Vagina (tissue), 2 donors: ENCODE data around the gene GNAL. TPM values are rescaled to one million over a fixed set of nuclear protein-coding genes. Genes with fewer than 3 reads are reported as not detected.

Experiments used
- DNase-seq, 2 donors: peaks; one replicate each; pipeline ENCODE4 v3.0.0-alpha.2; 2017; ENCODE audit errors: extremely low spot score in 2 of 2
- H3K27ac ChIP-seq: fragments of 200-600 bp; sonication (generic); one replicate; pipeline ENCODE4 v1.5.1; 2019
- H3K27me3 ChIP-seq: fragments of 200-600 bp; sonication (generic); one replicate; pipeline ENCODE4 v1.5.1; 2019
- H3K36me3 ChIP-seq, 2 donors: fragments of 200-600 bp; sonication (generic); one replicate each; pipeline ENCODE4 v1.5.1; 2017 to 2019
- H3K4me1 ChIP-seq: fragments of 200-600 bp; sonication (generic); one replicate; pipeline ENCODE4 v1.5.1; 2019
- H3K4me3 ChIP-seq, 2 donors: fragments of 200-600 bp; sonication (generic); 1 replicate in 1 of 2; 2 replicates in 1 of 2; pipeline ENCODE4 v1.5.1; 2016 to 2019
- H3K9me3 ChIP-seq: fragments of 200-600 bp; sonication (generic); one replicate; pipeline ENCODE4 v1.5.1; 2019
- POLR2A ChIP-seq, 2 donors: fragments of 450-650 bp; IDR thresholded peaks; one replicate each; pipeline ENCODE4 v1.6.1; 2017; ENCODE audit warnings: antibody characterized with exemption in 2 of 2, mild to moderate bottlenecking in 2 of 2, moderate library complexity in 2 of 2
- POLR2AphosphoS5 ChIP-seq, 2 donors: sonication (generic); formaldehyde crosslinking; IDR thresholded peaks; one replicate each; pipeline ENCODE4 v1.9.0; 2017; ENCODE audit warnings: antibody characterized with exemption in 2 of 2, mild to moderate bottlenecking in 2 of 2, low read depth in 1 of 2; ENCODE audit not compliant: insufficient read depth in 1 of 2
- intact Hi-C: fragments of 100-400 bp; cut with DNase I; formaldehyde crosslinking; loops from one replicate; pipeline ENCODE4 v1.15.1; 2023
- total RNA-seq: library from RNA; depleted of rRNA; stranded (reverse); fragments of >200 nt; gene quantifications from one replicate; pipeline ENCODE4 v1.2.3, GENCODE V29; 2016
- TF ChIP-seq, protein P1 (sequence below), 3 experiments: fragments of 450-650 bp in 2 of 3; fragments of 200-600 bp in 1 of 3; sonication (generic) in 1 of 3; IDR thresholded peaks; one replicate each; pipeline ENCODE4 v1.5.1; 2017 to 2019; ENCODE audit warnings: antibody characterized with exemption in 3 of 3, mild to moderate bottlenecking in 2 of 3, moderate library complexity in 2 of 3

The GNAL gene
- total RNA-seq, 1 donor from 2014 or later = 23.3 TPM

DNA sequence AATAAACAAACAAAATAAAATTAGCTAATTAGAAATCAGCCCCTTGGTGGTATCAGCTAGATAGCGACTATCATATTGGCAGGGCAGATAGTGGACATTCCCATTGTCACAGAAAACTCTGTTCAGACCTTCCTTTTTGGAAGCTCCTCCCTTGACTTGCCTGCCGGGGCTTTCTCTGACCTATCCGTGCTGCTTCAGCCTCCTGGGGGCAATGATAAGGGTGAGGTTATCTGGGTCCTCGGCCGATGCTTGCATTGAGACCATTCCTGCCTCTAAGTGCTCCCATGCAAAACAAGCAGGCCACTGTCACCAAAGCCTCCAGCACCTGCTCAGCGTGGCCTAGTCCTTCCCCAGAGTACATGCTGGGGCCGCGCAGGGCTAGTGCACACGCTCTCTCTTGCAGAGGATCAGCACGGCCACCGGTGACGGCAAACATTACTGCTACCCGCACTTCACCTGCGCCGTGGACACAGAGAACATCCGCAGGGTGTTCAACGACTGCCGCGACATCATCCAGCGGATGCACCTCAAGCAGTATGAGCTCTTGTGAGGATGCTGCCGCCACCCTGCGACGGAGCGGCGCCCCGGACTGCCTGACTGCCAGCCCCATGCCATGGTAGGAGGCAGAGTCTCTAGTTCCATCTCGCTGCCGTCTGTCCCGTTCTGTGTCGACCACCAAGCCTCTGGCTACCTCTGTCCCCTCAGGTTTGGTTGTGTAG lies 191.7 kb downstream of the GNAL start:
- no peak for TF ChIP-seq POLR2AphosphoS5 (IDR thresholded peaks at IDR 0.05; ENCODE audit: insufficient read depth in 1 of 2, low read depth in 1 of 2)
- no peak for TF ChIP-seq POLR2A (IDR thresholded peaks at IDR 0.05)
- intact Hi-C loops = no loop called here
- DNase-seq = no peak

DNA sequence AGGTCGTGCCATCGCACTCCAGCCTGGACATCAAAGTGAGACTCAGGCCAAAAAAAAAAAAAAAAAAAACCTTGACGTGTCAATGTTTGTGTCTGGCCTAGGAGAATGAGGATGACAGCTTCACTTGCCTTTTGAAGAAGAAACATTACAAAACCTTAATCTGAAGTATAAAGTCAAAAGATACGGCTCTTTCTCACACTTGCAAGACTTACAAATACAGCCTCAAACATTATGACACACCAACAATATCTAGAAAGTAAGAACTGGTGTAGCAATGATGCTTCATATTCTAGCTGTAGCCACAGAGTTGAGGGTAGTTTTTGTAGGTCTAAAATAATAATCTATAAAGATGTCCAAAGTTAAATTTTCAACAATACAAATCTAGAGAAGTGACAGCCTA lies 193.6 kb downstream of the GNAL start:
- TF ChIP-seq, protein P1, sequence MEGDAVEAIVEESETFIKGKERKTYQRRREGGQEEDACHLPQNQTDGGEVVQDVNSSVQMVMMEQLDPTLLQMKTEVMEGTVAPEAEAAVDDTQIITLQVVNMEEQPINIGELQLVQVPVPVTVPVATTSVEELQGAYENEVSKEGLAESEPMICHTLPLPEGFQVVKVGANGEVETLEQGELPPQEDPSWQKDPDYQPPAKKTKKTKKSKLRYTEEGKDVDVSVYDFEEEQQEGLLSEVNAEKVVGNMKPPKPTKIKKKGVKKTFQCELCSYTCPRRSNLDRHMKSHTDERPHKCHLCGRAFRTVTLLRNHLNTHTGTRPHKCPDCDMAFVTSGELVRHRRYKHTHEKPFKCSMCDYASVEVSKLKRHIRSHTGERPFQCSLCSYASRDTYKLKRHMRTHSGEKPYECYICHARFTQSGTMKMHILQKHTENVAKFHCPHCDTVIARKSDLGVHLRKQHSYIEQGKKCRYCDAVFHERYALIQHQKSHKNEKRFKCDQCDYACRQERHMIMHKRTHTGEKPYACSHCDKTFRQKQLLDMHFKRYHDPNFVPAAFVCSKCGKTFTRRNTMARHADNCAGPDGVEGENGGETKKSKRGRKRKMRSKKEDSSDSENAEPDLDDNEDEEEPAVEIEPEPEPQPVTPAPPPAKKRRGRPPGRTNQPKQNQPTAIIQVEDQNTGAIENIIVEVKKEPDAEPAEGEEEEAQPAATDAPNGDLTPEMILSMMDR (IDR thresholded peaks at IDR 0.05) = no peak
- no peak for TF ChIP-seq POLR2A (IDR thresholded peaks at IDR 0.05)
- TF ChIP-seq POLR2AphosphoS5 (IDR thresholded peaks at IDR 0.05; ENCODE audit: insufficient read depth in 1 of 2, low read depth in 1 of 2) = no peak

More for the DNA sequence above, 191.7 kb downstream of the GNAL start:
- Histone ChIP-seq H3K4me3 (no peak overlapping the region), H3K27me3 (no peaks in the 10 kb centered on the region), H3K4me1 (no peaks in the 10 kb centered on the region), H3K27ac (no peak overlapping the region), H3K36me3 (peaks cover 0 to 20% of the 10 kb centered on the region in 2 donors), H3K9me3 (no peaks in the 10 kb centered on the region)

DNA sequence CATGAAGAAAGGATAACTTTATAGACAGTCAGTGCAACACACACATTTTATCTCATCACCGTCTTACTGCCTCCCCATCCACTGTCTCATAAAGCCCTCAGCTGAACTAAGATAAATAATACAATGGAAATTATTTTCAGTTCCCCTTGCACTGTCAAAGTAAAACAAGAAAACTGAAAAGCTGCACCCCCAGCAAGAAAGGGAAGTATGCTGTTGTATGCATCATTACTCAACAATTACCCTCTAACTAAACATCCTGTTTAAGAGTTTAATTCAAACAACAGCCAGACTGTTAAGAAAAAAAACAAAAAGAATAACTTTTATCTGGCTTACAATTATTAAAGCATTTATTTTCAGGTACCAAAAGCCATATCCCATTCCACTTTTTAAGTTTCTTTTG lies 194.1 kb downstream of the GNAL start:
- no peak for DNase-seq
- TF ChIP-seq, protein P1 (IDR thresholded peaks at IDR 0.05) = no peak
- no peak for TF ChIP-seq POLR2A (IDR thresholded peaks at IDR 0.05)
- intact Hi-C loops = no loop called here
- Histone ChIP-seq H3K27me3 (no peaks in the 10 kb centered on the region), H3K9me3 (no peaks in the 10 kb centered on the region), H3K27ac (no peak overlapping the region), H3K4me1 (no peaks in the 10 kb centered on the region), H3K36me3 (peaks cover 0 to 40% of the 10 kb centered on the region in 2 donors), H3K4me3 (no peak overlapping the region)

More for the DNA sequence above, 193.6 kb downstream of the GNAL start:
- Histone ChIP-seq H3K27me3 (no peaks in the 10 kb centered on the region), H3K27ac (no peak overlapping the region), H3K4me1 (no peaks in the 10 kb centered on the region), H3K9me3 (no peaks in the 10 kb centered on the region), H3K4me3 (no peak overlapping the region), H3K36me3 (peaks cover 0 to 35% of the 10 kb centered on the region in 2 donors)
- no peak for DNase-seq
- intact Hi-C loops = no loop called here

DNA sequence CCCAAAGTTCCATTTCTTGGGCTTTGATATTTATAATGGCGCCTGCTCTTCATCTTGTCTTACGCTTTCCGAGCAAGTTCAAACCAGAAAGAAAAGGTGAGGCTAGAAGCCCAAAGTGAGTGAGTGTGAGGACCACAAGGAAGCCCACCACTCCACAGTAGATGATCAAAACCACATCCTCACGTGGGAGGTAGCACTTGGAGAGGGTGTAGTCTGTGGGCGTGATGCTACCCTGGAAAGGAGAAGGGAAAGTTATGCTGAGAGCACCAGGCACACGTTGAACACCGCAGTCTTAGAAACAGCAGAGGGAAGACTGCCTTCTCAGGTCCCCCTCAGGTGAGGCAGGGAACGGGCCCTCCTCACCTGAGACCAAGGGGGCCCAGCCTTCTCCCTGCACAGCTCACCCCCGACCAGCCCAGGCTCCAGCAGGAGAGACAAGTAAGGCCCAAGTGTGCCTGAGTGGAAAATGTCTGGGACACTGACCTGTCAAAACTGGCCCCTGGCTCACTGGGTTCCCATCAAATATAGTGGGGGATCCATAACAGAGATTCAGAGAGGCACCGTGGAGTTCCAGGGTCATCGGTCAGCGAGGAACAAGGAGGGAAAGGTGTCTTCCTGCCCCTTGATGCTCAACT lies 195.4 kb downstream of the GNAL start:
- DNase-seq = no peak
- Histone ChIP-seq H3K4me3 (no peak overlapping the region), H3K4me1 (no peaks in the 10 kb centered on the region), H3K9me3 (no peaks in the 10 kb centered on the region), H3K27me3 (no peaks in the 10 kb centered on the region), H3K36me3 (peaks cover 0 to 52% of the 10 kb centered on the region in 2 donors), H3K27ac (no peak overlapping the region)
- TF ChIP-seq POLR2AphosphoS5 (IDR thresholded peaks at IDR 0.05; ENCODE audit: insufficient read depth in 1 of 2, low read depth in 1 of 2) (no peak), POLR2A (IDR thresholded peaks at IDR 0.05) (no peak)
- TF ChIP-seq, protein P1 (IDR thresholded peaks at IDR 0.05) = no peak
- intact Hi-C loops = no loop called here

DNA sequence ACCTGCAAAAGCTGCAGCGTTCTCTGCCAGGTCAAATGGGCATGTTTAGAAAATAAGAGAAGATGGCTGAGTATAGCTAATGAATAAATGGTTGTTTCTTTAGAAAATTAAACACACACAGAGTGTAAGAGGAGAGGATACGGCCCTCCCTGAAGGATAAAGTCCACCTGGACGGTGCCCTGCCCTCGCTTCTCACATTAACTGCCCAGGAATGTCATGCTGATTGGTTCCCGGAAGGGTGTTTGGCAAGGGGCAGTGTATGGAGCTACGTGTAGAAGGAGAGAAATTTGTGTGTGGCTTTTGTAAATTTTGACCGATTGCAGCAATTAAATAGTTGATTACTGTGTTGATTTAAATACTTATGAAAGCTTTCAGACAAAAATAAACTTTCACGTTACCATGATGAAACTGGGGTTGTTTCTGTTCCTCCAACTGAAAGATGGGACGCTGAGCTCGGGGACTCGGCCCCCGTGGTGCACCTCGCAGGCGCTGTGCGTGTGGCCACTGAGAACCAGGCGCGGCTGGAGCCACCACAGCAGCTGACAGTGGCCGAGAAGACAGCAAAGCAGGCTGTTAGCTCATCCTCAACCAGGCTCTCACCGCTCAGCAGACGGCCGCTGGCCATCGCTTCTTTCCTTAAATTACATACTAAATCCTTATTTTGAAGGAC lies 196.3 kb downstream of the GNAL start:
- TF ChIP-seq, protein P1 (IDR thresholded peaks at IDR 0.05) = no peak
- TF ChIP-seq POLR2A (IDR thresholded peaks at IDR 0.05) (no peak), POLR2AphosphoS5 (IDR thresholded peaks at IDR 0.05; ENCODE audit: insufficient read depth in 1 of 2, low read depth in 1 of 2) (no peak)
- Histone ChIP-seq H3K4me3 (no peak overlapping the region), H3K9me3 (no peaks in the 10 kb centered on the region), H3K27ac (no peak overlapping the region), H3K4me1 (no peaks in the 10 kb centered on the region), H3K27me3 (no peaks in the 10 kb centered on the region), H3K36me3 (peaks cover 0 to 60% of the 10 kb centered on the region in 2 donors)
- intact Hi-C loops = no loop called here
- no peak for DNase-seq
